Measurements from ENCODE around the gene CFAP58. TPM values are rescaled to one million over a fixed set of nuclear protein-coding genes. Genes with fewer than 3 reads are reported as not detected.

The CFAP58 gene
- total and polyA plus RNA-seq, 2 donors (not counting 3 experiments of a cell fraction or from before 2014, with no cell fraction given): 0.07 to 0.29 TPM

DNA sequence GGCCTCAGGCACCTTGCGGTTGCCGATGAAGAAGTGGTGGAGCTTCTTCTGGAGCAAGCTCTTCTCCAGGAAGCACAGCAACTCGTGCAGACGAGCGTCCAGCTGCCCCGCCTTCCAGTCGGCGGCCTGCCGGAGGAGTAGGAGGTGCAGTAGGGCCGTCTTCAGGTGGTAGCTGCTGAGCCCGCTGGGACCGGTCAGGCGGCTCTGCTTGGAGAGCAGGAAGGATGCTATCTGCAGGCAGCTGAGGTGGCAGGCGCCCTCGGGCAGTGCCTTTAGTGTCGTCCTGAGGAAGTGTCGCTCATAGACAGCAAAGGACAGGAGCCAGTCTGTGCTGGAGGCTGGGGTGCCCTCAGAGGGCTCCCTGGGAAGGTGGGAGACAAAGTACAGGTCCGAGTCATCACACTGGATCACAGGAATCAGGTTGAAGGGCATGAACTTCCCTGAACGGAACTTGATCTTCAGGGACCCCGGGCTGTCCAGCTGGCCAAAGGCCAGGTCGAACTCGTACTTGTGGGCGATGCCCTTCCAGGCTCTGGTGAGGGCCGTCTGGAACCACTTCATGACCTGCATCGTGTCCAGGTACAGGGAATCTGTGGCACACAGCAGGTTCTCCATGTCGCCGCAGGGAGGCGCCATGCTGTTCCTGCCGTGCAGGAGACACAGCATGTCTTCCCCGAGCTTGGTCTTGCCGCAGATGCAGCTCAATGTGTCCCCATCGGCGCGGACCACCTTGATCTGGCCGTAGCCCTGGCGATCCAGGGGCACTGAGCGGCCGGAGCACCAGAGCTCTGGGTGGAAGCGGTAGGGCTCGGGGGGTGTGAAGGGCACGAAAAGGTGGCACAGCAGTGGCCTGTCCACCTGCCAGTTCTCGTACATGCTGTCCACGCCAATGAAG is 38.8 kb upstream of the CFAP58 start:
- Histone ChIP-seq H3K36me3 (ENCODE audit: control insufficient read depth in 2 of 2, extremely low read depth in 1 of 2, insufficient read depth in 2 of 2, low read length in 2 of 2) (peaks cover 13 to 27% of the 10 kb centered on the region in 2 experiments), H3K9me3 (replicated peaks; ENCODE audit: control insufficient read depth, insufficient read depth, low read length) (no peaks in the 10 kb centered on the region), H3K27me3 (ENCODE audit: control insufficient read depth in 2 of 2, insufficient read depth in 2 of 2, low read length in 2 of 2) (no peaks in the 10 kb centered on the region), H3K27ac (ENCODE audit: insufficient read depth, low read depth, low read length) (no peak overlapping the region), H3K79me2 (ENCODE audit: control insufficient read depth, insufficient read depth, low read length) (peaks cover 96% of the 10 kb centered on the region), H3K4me3 (replicated peaks in 1 of 3; ENCODE audit: insufficient read depth in 1 of 3, low read depth in 1 of 3, low read length in 3 of 3) (no peak overlapping the region), H3K9ac (replicated peaks; ENCODE audit: extremely low read depth, insufficient read depth, low read length) (no peak overlapping the region), H3K4me2 (ENCODE audit: insufficient read depth, low read length) (no peak overlapping the region), H3K4me1 (ENCODE audit: control insufficient read depth, extremely low read depth, insufficient read depth, low read length) (peaks cover 9% of the 10 kb centered on the region), H2AFZ (ENCODE audit: low read depth, low read length) (no peak overlapping the region), H3K9me1 (replicated peaks; ENCODE audit: control insufficient read depth, extremely low read depth, insufficient read depth, low read length) (no peaks in the 10 kb centered on the region), H4K20me1 (replicated peaks; ENCODE audit: control insufficient read depth, extremely low read depth, insufficient read depth, low read length) (peaks cover 3% of the 10 kb centered on the region)
- FAIRE-seq (no peak), DNase-seq (ENCODE audit: low read depth, low spot score) (no peak)
- no TSS peak for BruUV-seq (replicated peaks)
- POLR2A ChIA-PET: no interaction called here
- CTCF ChIA-PET: interaction anchor here (1.0 to 3.8 kb wide), 4 partner anchors 7 to 39 kb away, joined by 3 to 17 read pairs (median 9); partner anchors contain the start of genes CFAP58 and ITPRIP
- intact Hi-C loops (cut with micrococcal nuclease) (no loop called here), dilution Hi-C loops (cut with MboI; ENCODE audit: extremely low pct_ligation_motif_present, low sequenced_read_pairs) (no loop called here)
- TF ChIP-seq, protein P1, sequence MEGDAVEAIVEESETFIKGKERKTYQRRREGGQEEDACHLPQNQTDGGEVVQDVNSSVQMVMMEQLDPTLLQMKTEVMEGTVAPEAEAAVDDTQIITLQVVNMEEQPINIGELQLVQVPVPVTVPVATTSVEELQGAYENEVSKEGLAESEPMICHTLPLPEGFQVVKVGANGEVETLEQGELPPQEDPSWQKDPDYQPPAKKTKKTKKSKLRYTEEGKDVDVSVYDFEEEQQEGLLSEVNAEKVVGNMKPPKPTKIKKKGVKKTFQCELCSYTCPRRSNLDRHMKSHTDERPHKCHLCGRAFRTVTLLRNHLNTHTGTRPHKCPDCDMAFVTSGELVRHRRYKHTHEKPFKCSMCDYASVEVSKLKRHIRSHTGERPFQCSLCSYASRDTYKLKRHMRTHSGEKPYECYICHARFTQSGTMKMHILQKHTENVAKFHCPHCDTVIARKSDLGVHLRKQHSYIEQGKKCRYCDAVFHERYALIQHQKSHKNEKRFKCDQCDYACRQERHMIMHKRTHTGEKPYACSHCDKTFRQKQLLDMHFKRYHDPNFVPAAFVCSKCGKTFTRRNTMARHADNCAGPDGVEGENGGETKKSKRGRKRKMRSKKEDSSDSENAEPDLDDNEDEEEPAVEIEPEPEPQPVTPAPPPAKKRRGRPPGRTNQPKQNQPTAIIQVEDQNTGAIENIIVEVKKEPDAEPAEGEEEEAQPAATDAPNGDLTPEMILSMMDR (IDR thresholded peaks at IDR 0.05; ENCODE audit: extremely low read depth in 1 of 2, insufficient read depth in 1 of 2, low read depth in 1 of 2, low read length in 2 of 2): no peak
- TF ChIP-seq FOS (IDR thresholded peaks at IDR 0.05; ENCODE audit: borderline replicate concordance, insufficient read depth, low read length) (no peak), EZH2 (IDR thresholded peaks at IDR 0.05; ENCODE audit: borderline replicate concordance, low read depth, low read length, severe bottlenecking) (no peak), POLR2AphosphoS5 (IDR thresholded peaks at IDR 0.05; ENCODE audit: insufficient read depth, low read depth, low read length) (no peak), POLR2A (IDR thresholded peaks at IDR 0.05; ENCODE audit: low read depth, low read length) (no peak), GATA2 (IDR thresholded peaks at IDR 0.05; ENCODE audit: insufficient read depth, insufficient read length, low read depth, low read length) (no peak), MYC (IDR thresholded peaks at IDR 0.05; ENCODE audit: low read depth, low read length) (no peak), JUN (IDR thresholded peaks at IDR 0.05; ENCODE audit: borderline replicate concordance, insufficient read depth, insufficient read length, low read depth) (no peak)
- TF ChIP-seq, protein P2, sequence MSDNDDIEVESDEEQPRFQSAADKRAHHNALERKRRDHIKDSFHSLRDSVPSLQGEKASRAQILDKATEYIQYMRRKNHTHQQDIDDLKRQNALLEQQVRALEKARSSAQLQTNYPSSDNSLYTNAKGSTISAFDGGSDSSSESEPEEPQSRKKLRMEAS (IDR thresholded peaks at IDR 0.05; ENCODE audit: insufficient read depth, insufficient read length): no peak
